Measurements from ENCODE around the gene RPS3A.

Gene RPS3A

GRCh38 chr4:151091047-151091446 is 8.4 kb upstream of the RPS3A start:
- H3K4me3 ChIP-seq (ENCODE audit: low read depth, low read length), result no peak overlapping the region
- no peak for TF ChIP-seq CTCF (IDR thresholded peaks at IDR 0.05; ENCODE audit: borderline replicate concordance, insufficient read depth, low read depth, low read length)

GRCh38 chr4:151092488-151092887 is 6.9 kb upstream of the RPS3A start:
- H3K4me3 ChIP-seq (ENCODE audit: low read depth, low read length), result no peak overlapping the region
- TF ChIP-seq CTCF (IDR thresholded peaks at IDR 0.05; ENCODE audit: borderline replicate concordance, insufficient read depth, low read depth, low read length), result no peak

- H3K4me3 ChIP-seq (ENCODE audit: low read depth, low read length), result no peak overlapping the region
- no peak for TF ChIP-seq CTCF (IDR thresholded peaks at IDR 0.05; ENCODE audit: borderline replicate concordance, insufficient read depth, low read depth, low read length)
Measured at GRCh38 chr4:151093203-151093602, 6.2 kb upstream of the RPS3A start.

GRCh38 chr4:151094290-151094751 is 5.1 kb upstream of the RPS3A start:
- TF ChIP-seq CTCF (IDR thresholded peaks at IDR 0.05; ENCODE audit: borderline replicate concordance, insufficient read depth, low read depth, low read length), result no peak
- no peak overlapping the region for H3K4me3 ChIP-seq (ENCODE audit: low read depth, low read length)

GRCh38 chr4:151095142-151095541 is 4.3 kb upstream of the RPS3A start:
- TF ChIP-seq CTCF (IDR thresholded peaks at IDR 0.05; ENCODE audit: borderline replicate concordance, insufficient read depth, low read depth, low read length), result no peak
- no peak overlapping the region for H3K4me3 ChIP-seq (ENCODE audit: low read depth, low read length)

GRCh38 chr4:151097759-151098158 is 1.7 kb upstream of the RPS3A start:
- TF ChIP-seq CTCF (IDR thresholded peaks at IDR 0.05; ENCODE audit: borderline replicate concordance, insufficient read depth, low read depth, low read length), result no peak
- H3K4me3 ChIP-seq (ENCODE audit: low read depth, low read length), result no peak overlapping the region

- peak overlapping the region; percentile 43 for H3K4me3 ChIP-seq (ENCODE audit: low read depth, low read length)
- no peak for TF ChIP-seq CTCF (IDR thresholded peaks at IDR 0.05; ENCODE audit: borderline replicate concordance, insufficient read depth, low read depth, low read length)
Measured at GRCh38 chr4:151098979-151099228, 524 bp upstream of the RPS3A start.
